Fibroblast of villous mesenchyme (primary cell): Measurements from ENCODE around the gene NSG1. TPM values are rescaled to one million over a fixed set of nuclear protein-coding genes. Genes with fewer than 3 reads are reported as not detected.

Source experiments
- DNase-seq: peaks from one replicate; pipeline ENCODE4 v3.0.0-alpha.2; 2010; ENCODE audit warnings: low read depth
- H3K4me3 ChIP-seq: 2 replicates; pipeline ENCODE4 v1.5.1; 2011; ENCODE audit warnings: low read depth, mild to moderate bottlenecking, low read length
- CTCF ChIP-seq: IDR thresholded peaks from 2 replicates; pipeline ENCODE4 v1.5.1; 2012; ENCODE audit warnings: low read depth, mild to moderate bottlenecking, low read length; ENCODE audit not compliant: insufficient read depth
- total RNA-seq: library from RNA; depleted of rRNA; stranded (reverse); fragments of >200 nt; gene quantifications from 2 replicates; pipeline ENCODE4 v1.2.3, GENCODE V29; 2012

Gene NSG1
- total RNA-seq, 1 donor, result 0.86 TPM

- DNase-seq, result no peak
- TF ChIP-seq CTCF, result no peak
- H3K4me3 ChIP-seq, result no peak overlapping the region
Measured at GRCh38 chr4:4391866-4392265, 5.0 kb downstream of the NSG1 start.

- TF ChIP-seq CTCF, result no peak
- DNase-seq, result no peak
- H3K4me3 ChIP-seq, result no peak overlapping the region
Measured at GRCh38 chr4:4392501-4393183, 5.7 kb downstream of the NSG1 start.

- DNase-seq, result peak; percentile 24
- H3K4me3 ChIP-seq, result no peak overlapping the region
- no peak for TF ChIP-seq CTCF
Measured at GRCh38 chr4:4394644-4395043, 7.7 kb downstream of the NSG1 start.

GRCh38 chr4:4395371-4395770, 8.5 kb downstream of the NSG1 start:
- no peak for TF ChIP-seq CTCF
- no peak overlapping the region for H3K4me3 ChIP-seq
- no peak for DNase-seq

- H3K4me3 ChIP-seq, result no peak overlapping the region
- peak; percentile 67 for DNase-seq
- peak; percentile 3 for TF ChIP-seq CTCF
Measured at GRCh38 chr4:4395849-4396627, 9.1 kb downstream of the NSG1 start.

GRCh38 chr4:4396628-4397440, 9.9 kb downstream of the NSG1 start:
- DNase-seq, result peak; percentile 63
- TF ChIP-seq CTCF, result no peak
- H3K4me3 ChIP-seq, result no peak overlapping the region
